GM21381 (cell line): ENCODE results near the gene MLLT11.
A peak's percentile ranks its signal among the peaks of the same experiment; 100 is the strongest.
"Not testable (repeated sequence)": the region's sequence is repeated elsewhere in the genome, so short reads cannot be mapped to it uniquely, and the experiment has no call there.

Experiments used
- ATAC-seq: cut with Tn5 transposase; IDR thresholded peaks from one replicate; pipeline ENCODE4 v1.9.1; 2021; ENCODE audit warnings: mild to moderate bottlenecking, moderate library complexity; ENCODE audit not compliant: unreplicated experiment

MLLT11 gene

GRCh38 chr1:151055581-151055980, 4.6 kb upstream of the MLLT11 start:
- no peak for ATAC-seq

DNA sequence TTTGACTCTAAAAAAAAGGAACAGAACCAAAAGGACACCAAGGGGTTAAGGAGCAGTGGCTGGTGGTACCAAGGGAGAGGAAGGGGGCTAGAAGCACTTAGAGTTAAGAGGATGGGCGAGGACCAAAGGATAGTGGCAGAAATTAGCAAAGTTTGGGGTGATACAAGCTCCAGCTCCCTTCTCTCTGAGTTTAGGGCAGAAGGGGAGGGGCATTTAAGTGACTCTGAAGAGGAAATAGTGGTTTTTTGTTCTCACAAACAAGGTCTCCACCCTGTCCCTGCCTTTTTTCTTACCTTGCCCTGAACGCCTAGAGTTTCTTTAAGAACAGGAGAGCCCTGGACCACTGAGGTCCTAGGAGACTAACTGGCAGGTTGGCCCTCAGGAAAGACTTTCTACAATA, 4.0 kb upstream of the MLLT11 start:
- no peak for ATAC-seq

DNA sequence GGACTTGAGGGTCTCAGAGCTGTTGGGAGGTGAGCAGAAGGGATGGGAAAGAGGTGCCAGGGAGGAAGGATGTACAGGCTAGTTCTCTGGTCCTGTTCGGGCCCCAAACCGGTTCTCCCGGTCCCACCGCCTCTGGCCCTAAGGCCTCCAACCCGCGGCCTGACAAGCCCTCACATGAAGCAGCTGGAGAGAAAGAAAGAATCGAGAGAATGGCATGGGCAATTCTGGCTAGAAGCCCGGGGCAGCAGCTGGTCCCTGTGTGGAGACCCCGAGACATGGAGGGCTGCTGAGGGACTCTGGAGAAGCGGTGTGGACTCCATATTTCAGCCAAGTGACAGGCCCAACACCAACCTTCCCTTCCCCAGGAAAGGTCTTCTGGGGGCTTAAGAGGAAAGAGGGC, 1.5 kb upstream of the MLLT11 start:
- ATAC-seq: no peak

- peak; percentile 74 for ATAC-seq
These were observed 839 bp upstream of the MLLT11 start, which contains the start of gene CDC42SE1 for GRCh38 chr1:151059109-151060006. TSS of gene CDC42SE1 (minus strand) at chr1:151059622. CDS start at chr1:151055730, 3,892 bp downstream.

DNA sequence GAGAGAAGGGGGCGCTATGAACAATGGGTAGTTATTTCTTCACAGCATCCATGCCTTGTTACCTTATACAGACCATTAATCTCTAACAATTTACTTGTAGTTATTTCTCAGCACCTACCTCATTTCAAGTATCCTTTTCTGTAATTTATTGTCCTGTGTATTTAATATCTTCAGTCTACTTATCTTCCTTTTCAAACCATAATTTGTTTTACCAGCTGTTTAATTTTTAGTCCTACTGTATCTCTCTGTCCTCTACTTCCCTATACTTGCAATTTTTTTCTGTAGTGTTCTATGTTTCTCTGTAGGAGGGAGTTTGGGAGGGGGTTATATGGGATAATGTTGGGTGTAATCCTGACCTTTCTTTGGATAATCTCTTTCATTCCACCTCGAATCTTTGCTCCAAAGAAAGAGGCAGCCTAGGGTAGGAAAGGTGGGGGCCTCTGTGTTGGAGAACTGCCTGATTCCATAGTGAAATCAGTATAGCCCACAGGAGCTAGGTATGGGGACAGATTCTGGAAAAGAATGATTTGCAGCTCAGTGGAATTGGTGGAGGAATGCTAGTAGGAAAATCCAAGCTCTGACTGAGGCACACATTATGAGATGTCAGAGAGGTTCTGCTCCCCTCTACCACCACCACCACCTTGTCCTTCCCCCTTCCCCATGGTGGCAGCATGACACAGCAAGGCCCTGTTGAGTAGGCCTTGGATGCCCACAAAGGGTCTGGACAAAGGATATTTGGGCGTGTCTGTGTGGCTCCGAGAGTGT, 642 bp downstream of the MLLT11 start:
- ATAC-seq: no peak

GRCh38 chr1:151061704-151062103, 1.5 kb downstream of the MLLT11 start:
- no peak for ATAC-seq

DNA sequence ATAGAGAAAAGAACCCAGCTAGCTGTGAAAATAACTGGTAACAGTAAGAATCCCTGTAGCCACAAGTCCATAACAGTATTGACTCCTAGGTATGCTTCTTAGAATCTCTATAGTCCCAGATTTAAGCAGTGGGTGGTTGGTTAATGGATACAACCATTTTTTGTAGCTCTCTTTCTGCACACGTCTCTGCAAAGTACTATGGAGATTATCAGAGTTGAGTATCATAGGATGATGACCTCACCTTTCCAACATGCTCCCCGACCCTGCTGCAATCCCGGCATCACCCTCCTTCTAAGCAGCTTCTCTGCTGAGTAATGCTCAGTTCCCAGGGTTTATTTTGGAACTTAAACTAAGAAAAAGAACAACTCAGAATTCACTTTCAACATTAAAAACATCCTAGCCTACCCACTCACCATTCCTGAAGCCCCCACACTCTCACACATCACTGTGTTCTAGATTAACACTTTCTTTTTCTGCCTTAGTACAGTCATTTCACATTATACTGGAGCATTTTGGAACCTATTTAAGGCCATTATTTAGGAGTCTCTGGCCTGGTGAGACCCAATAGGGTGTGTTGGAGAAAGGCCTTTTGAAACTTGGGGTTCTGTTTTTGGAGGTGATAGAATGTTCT, 2.7 kb downstream of the MLLT11 start:
- no peak for ATAC-seq

DNA sequence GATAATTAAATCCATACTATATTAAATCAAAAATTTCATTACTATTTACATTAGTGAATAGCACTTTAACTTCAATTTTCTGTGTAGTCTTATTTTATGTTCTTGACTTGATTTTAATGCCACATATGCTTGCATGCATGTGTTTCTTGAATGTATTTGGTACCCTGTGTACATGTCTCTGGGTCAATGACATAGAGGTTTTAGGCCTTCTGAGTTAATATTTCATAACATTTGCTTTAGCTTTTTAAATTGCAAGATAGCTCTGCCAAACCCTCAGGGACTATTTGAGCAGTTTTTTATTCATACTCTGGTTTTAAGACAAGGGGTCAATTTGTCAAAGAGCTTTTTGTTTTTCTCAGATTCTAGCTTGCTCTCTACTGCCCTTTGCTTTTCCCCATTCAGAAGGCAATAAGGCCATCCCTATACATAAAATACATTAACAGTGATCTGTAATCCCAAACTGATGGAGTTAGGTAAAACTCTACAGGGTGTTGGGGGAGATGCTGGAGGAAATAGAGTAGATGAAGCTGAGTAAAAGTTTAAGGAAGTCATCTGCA, 5.0 kb downstream of the MLLT11 start:
- ATAC-seq: no peak

- ATAC-seq: no peak
These were observed 7.0 kb downstream of the MLLT11 start for GRCh38 chr1:151067185-151067584.

GRCh38 chr1:151069103-151069486, 8.9 kb downstream of the MLLT11 start:
- ATAC-seq: no peak

GRCh38 chr1:151070474-151071276, 10.5 kb downstream of the MLLT11 start, which contains the start of gene GABPB2:
TSS of gene GABPB2 (plus strand) at chr1:151070761. CDS start at chr1:151088190, 17,429 bp downstream.
- peak; percentile 86 for ATAC-seq

GRCh38 chr1:151072224-151072623, 12.0 kb downstream of the MLLT11 start:
- ATAC-seq: no peak

- no peak for ATAC-seq
These were observed 25.9 kb downstream of the MLLT11 start for GRCh38 chr1:151085953-151086559.

DNA sequence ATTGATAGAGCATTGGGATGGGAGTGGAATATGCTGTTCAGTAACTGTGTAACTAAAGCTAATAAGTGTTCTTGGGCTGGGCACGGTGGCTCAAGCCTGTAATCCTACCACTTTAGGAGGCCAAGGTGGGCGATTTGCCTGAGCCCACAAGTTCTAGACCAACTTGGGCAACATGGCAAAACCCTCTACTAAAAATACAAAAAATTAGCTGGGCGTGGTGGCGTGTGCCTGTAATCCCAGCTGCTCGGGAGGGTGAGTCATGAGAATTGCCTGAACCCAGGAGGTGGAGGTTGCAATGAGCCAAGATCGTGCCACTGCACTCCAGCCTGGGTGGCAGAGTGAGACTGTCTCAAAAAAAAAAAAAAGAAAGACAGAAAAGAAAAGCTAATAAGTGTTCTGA, 37.2 kb downstream of the MLLT11 start:
- ATAC-seq: not testable (repeated sequence)

- ATAC-seq: no peak
These were observed 37.9 kb downstream of the MLLT11 start for GRCh38 chr1:151098126-151098525.

DNA sequence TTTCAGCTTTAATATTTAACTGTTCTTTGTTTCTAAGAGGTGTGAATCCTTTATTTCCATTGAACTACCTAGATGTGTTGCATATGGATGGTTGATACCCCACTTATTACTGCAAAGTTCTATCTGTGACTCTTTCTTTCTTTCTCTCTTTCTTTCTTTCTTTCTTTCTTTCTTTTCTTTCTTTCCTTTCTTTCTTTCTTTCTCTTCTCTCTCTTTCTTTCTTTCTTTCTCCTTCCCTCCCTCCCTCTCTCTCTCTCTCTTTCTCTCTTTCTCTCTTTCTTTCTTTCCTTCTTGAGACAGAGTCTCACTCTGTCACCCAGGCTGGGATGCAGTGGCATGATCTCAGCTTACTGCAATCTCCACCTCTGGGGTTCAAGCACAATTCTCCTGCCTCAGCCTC, 44.4 kb downstream of the MLLT11 start:
- no peak for ATAC-seq

DNA sequence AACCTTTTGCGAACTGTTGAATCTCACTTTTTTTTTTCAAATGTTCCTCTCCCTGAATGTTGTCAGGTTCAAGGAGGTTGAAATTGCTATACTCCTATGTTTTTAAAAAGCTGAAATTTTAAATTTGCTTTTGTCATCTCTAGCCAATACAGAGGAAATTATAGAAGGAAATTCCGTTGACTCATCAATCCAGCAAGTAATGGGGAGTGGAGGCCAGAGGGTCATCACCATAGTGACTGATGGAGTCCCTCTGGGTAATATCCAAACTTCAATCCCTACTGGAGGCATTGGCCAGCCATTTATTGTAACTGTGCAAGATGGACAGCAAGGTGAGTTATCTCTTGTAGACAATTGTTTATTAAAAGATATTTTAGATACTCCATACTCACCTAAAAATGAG, 46.7 kb downstream of the MLLT11 start:
- no peak for ATAC-seq

GRCh38 chr1:151108331-151108730, 48.1 kb downstream of the MLLT11 start:
- ATAC-seq: no peak

DNA sequence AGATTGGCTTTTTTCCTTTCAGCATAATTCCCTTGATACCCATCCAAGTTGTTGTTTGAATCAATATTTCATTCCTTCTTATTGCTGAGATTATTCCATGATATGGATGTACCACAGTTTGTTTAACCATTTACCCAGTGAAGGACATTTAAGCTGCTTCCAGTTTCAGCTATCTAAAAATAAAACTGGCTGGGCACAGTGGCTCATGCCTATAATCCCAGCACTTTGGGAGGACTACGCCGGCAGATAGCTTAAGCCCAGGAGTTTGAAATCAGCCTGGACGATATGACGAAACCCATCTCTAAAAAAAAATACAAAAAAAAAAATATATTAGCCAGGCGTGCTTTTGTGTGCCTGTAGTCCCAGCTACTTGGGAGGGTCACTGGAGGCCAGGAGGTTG, 53.7 kb downstream of the MLLT11 start:
- ATAC-seq: no peak
